Transverse colon (tissue), 4 donors: ENCODE measurements around the gene DNAH5. TPM values are rescaled to one million over a fixed set of nuclear protein-coding genes. Genes with fewer than 3 reads are reported as not detected.

Experiments
- DNase-seq: peaks from one replicate; pipeline ENCODE4 v3.0.0-alpha.2; 2019
- H3K27ac ChIP-seq, 4 donors: fragments of 200-600 bp; sonication (generic); 2 replicates each; pipeline ENCODE4 v1.5.1; 2016 to 2018; ENCODE audit warnings: inconsistent platforms in 4 of 4
- H3K27me3 ChIP-seq: fragments of 200-600 bp; sonication (generic); 2 replicates; pipeline ENCODE4 v1.5.1; 2017; ENCODE audit warnings: inconsistent platforms
- H3K36me3 ChIP-seq, 4 donors: fragments of 200-600 bp; sonication (generic); 2 replicates each; pipeline ENCODE4 v1.5.1; 2017 to 2019; ENCODE audit warnings: inconsistent platforms in 4 of 4
- H3K4me1 ChIP-seq, 4 donors: fragments of 200-600 bp; sonication (generic); 2 replicates each; pipeline ENCODE4 v1.5.1; 2017 to 2020; ENCODE audit warnings: inconsistent platforms in 4 of 4
- H3K4me3 ChIP-seq, 4 donors: fragments of 200-600 bp; sonication (generic); 1 replicate in 1 of 4; 2 replicates in 3 of 4; pipeline versions ENCODE4 v1.5.1 to v1.6.1; 2017 to 2019; ENCODE audit warnings: inconsistent platforms in 4 of 4
- H3K9me3 ChIP-seq, 2 donors: fragments of 200-600 bp; sonication (generic); 2 replicates each; pipeline ENCODE4 v1.5.1; 2017 to 2019; ENCODE audit warnings: inconsistent platforms in 2 of 2
- CTCF ChIP-seq, 5 experiments: fragments of 200-600 bp in 3 of 5; fragments of 450-650 bp in 2 of 5; sonication (generic) in 3 of 5; IDR thresholded peaks; 1 replicate in 2 of 5; 2 replicates in 3 of 5; pipeline ENCODE4 v1.5.1; 2016 to 2017; ENCODE audit warnings: antibody characterized with exemption in 5 of 5, inconsistent platforms in 3 of 5, mild to moderate bottlenecking in 2 of 5, moderate library complexity in 1 of 5
- EP300 ChIP-seq: sonication (generic); formaldehyde crosslinking; IDR thresholded peaks from one replicate; pipeline ENCODE4 v1.6.1; 2017; ENCODE audit warnings: antibody characterized with exemption, low read depth
- POLR2A ChIP-seq: fragments of 450-650 bp; IDR thresholded peaks from one replicate; pipeline ENCODE4 v1.6.1; 2016; ENCODE audit warnings: antibody characterized with exemption, mild to moderate bottlenecking, moderate library complexity
- POLR2AphosphoS5 ChIP-seq, 3 donors: sonication (generic); formaldehyde crosslinking; IDR thresholded peaks; one replicate each; pipeline ENCODE4 v1.6.1; 2016; ENCODE audit warnings: antibody characterized with exemption in 3 of 3
- WGBS, 2 donors: methylation state at CpG; one replicate each; pipeline ENCODE4 v1.1.5; 2018; ENCODE audit warnings: low coverage in 1 of 2; 5-methylcytosine and 5-hydroxymethylcytosine counted together
- in situ Hi-C, 4 donors: fragments of 200-750 bp; cut with MboI; loops; one replicate each; pipeline versions ENCODE4 v1.15.0 to v1.15.1; 2017; ENCODE audit warnings: low sequenced_read_pairs in 3 of 4, low pct_ligation_motif_present in 1 of 4, low pct_unique_long_range_greater_than_20kb in 1 of 4
- intact Hi-C: fragments of 100-400 bp; cut with DNase I; formaldehyde crosslinking; loops from one replicate; pipeline ENCODE4 v1.15.1; 2023; ENCODE audit warnings: low total_unique reads
- total RNA-seq, 4 donors: library from RNA; depleted of rRNA; stranded (reverse); fragments of >200 nt; gene quantifications; one replicate each; pipeline ENCODE4 v1.1.0, GENCODE V29; 2016

The DNAH5 gene
- total RNA-seq, 4 donors from 2014 or later, result 0.20 to 1.5 (median 0.53) TPM

- DNase-seq, result no peak
- 67% methylated on average over 4 of the region's 4 CpGs; no CpG with 5 or more reads in 1 of the 2 donors for WGBS, 2 donors
Measured at GRCh38 chr5:13878357-13878756, 66.1 kb downstream of the DNAH5 start.

GRCh38 chr5:13866792-13867191, 77.7 kb downstream of the DNAH5 start:
- in situ Hi-C loops, result no loop called here
- H3K4me1 ChIP-seq, result no peaks in the 10 kb centered on the region
- H3K27ac ChIP-seq, result no peak overlapping the region
- DNase-seq, result no peak
- H3K9me3 ChIP-seq, result no peaks in the 10 kb centered on the region
- no peak overlapping the region for H3K4me3 ChIP-seq
- intact Hi-C loops, result no loop called here
- H3K36me3 ChIP-seq, result no peaks in the 10 kb centered on the region
- no peaks in the 10 kb centered on the region for H3K27me3 ChIP-seq
- WGBS, 2 donors, result 21 to 45% methylated on average over 3 to 5 of the region's 5 CpGs
- no peak for TF ChIP-seq POLR2AphosphoS5 (IDR thresholded peaks at IDR 0.05)
- no peak for TF ChIP-seq POLR2A
- no peak for TF ChIP-seq EP300
- no peak for TF ChIP-seq CTCF (IDR thresholded peaks at IDR 0.05)

More at GRCh38 chr5:13878357-13878756, 66.1 kb downstream of the DNAH5 start:
- Histone ChIP-seq H3K27me3 (no peaks in the 10 kb centered on the region), H3K27ac (no peak overlapping the region), H3K9me3 (peaks cover 0 to 4% of the 10 kb centered on the region in 2 donors), H3K36me3 (no peaks in the 10 kb centered on the region), H3K4me3 (no peak overlapping the region), H3K4me1 (no peaks in the 10 kb centered on the region)
- intact Hi-C loops (no loop called here), in situ Hi-C loops (no loop called here)
- TF ChIP-seq EP300 (no peak), CTCF (IDR thresholded peaks at IDR 0.05) (no peak), POLR2A (no peak), POLR2AphosphoS5 (IDR thresholded peaks at IDR 0.05) (no peak)

- H3K9me3 ChIP-seq, result no peaks in the 10 kb centered on the region
- intact Hi-C loops (no loop called here), in situ Hi-C loops (no loop called here)
- no peak for DNase-seq
- H3K36me3 ChIP-seq, result no peaks in the 10 kb centered on the region
- no peak overlapping the region for H3K4me3 ChIP-seq
- no peaks in the 10 kb centered on the region for H3K27me3 ChIP-seq
- no peak overlapping the region for H3K27ac ChIP-seq
- TF ChIP-seq POLR2AphosphoS5 (IDR thresholded peaks at IDR 0.05) (no peak), POLR2A (no peak), EP300 (no peak), CTCF (IDR thresholded peaks at IDR 0.05) (no peak)
- H3K4me1 ChIP-seq, result no peaks in the 10 kb centered on the region
Measured at GRCh38 chr5:13865312-13865711, 79.2 kb downstream of the DNAH5 start.

GRCh38 chr5:13860146-13860545, 84.3 kb downstream of the DNAH5 start:
- H3K4me1 ChIP-seq, result no peaks in the 10 kb centered on the region
- H3K4me3 ChIP-seq, result no peak overlapping the region
- 71 to 81% methylated on average over 4 of the region's 4 CpGs for WGBS, 2 donors
- H3K36me3 ChIP-seq, result no peaks in the 10 kb centered on the region
- no peaks in the 10 kb centered on the region for H3K9me3 ChIP-seq
- H3K27ac ChIP-seq, result no peak overlapping the region
- no peak for TF ChIP-seq POLR2A
- TF ChIP-seq POLR2AphosphoS5 (IDR thresholded peaks at IDR 0.05), result no peak
- TF ChIP-seq EP300, result no peak
- TF ChIP-seq CTCF (IDR thresholded peaks at IDR 0.05), result no peak
- H3K27me3 ChIP-seq, result no peaks in the 10 kb centered on the region
- in situ Hi-C loops, result no loop called here
- intact Hi-C loops, result no loop called here
- DNase-seq, result no peak
